Prostate gland (tissue), 2 donors: ENCODE data around the gene RHOBTB1. TPM values are rescaled to one million over a fixed set of nuclear protein-coding genes. Genes with fewer than 3 reads are reported as not detected.

Source experiments
- DNase-seq: peaks from one replicate; pipeline ENCODE4 v3.0.0-alpha.2; 2019; ENCODE audit warnings: low spot score
- H3K27ac ChIP-seq, 2 donors: fragments of 200-600 bp; sonication (generic); 2 replicates each; pipeline ENCODE4 v1.5.1; 2017 to 2019
- H3K27me3 ChIP-seq: fragments of 200-600 bp; sonication (generic); replicated peaks from 2 replicates; pipeline ENCODE4 v1.5.1; 2019; ENCODE audit not compliant: insufficient read depth
- H3K36me3 ChIP-seq, 2 donors: fragments of 200-600 bp; sonication (generic); 1 replicate in 1 of 2; 2 replicates in 1 of 2; pipeline versions ENCODE4 v1.5.1 to v1.8.1; 2017 to 2019
- H3K4me1 ChIP-seq: fragments of 200-600 bp; sonication (generic); replicated peaks from 2 replicates; pipeline ENCODE4 v1.5.1; 2019
- H3K4me3 ChIP-seq, 2 donors: fragments of 200-600 bp; sonication (generic); 2 replicates each; pipeline ENCODE4 v1.5.1; 2017 to 2019
- H3K9me3 ChIP-seq: fragments of 200-600 bp; sonication (generic); 2 replicates; pipeline ENCODE4 v1.5.1; 2017
- POLR2A ChIP-seq: fragments of 450-650 bp; IDR thresholded peaks from one replicate; pipeline ENCODE4 v1.6.1; 2016; ENCODE audit warnings: antibody characterized with exemption, mild to moderate bottlenecking
- POLR2AphosphoS5 ChIP-seq: sonication (generic); formaldehyde crosslinking; IDR thresholded peaks from one replicate; pipeline ENCODE4 v1.6.1; 2017; ENCODE audit warnings: antibody characterized with exemption
- WGBS: methylation state at CpG from one replicate; pipeline ENCODE4 v1.1.5; 2018; 5-methylcytosine and 5-hydroxymethylcytosine counted together
- intact Hi-C: fragments of 100-400 bp; cut with DNase I; formaldehyde crosslinking; loops from one replicate; pipeline ENCODE4 v1.14.2; 2022
- total RNA-seq, 2 donors: library from RNA; depleted of rRNA; stranded (reverse); fragments of >200 nt; gene quantifications; one replicate each; pipeline ENCODE4 v1.1.0, GENCODE V29; 2016
- TF ChIP-seq, protein P1 (sequence below), 4 experiments: fragments of 200-600 bp in 2 of 4; fragments of 450-650 bp in 2 of 4; sonication (generic) in 2 of 4; IDR thresholded peaks; 1 replicate in 3 of 4; 2 replicates in 1 of 4; pipeline ENCODE4 v1.5.1; 2016 to 2019; ENCODE audit warnings: antibody characterized with exemption in 4 of 4, mild to moderate bottlenecking in 2 of 4, moderate library complexity in 2 of 4

RHOBTB1 gene
- total RNA-seq, 2 donors from 2014 or later = 4.9 to 28.9 TPM

DNA sequence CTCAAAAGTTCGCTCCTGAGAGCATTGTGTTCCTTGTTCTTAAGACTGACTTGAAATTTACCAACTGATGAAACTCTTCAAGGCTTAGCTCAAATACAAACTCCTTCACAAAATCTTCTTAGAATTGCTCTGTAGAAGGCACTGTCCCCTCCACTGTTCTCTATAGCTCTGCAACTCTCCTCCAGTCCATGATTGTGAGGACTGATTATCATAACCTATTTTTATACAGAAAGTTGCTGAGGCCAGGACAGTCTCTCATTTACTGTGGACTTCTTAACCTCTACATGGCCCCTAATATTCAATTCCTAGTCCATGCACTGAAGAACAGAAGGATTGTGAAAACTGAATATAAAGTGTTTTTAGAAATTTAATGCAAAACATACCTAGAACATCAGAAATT, 53.2 kb downstream of the RHOBTB1 start:
- no peak overlapping the region for H3K4me3 ChIP-seq
- no peaks in the 10 kb centered on the region for H3K4me1 ChIP-seq
- no peak for TF ChIP-seq POLR2A
- no peaks in the 10 kb centered on the region for H3K27me3 ChIP-seq
- no peaks in the 10 kb centered on the region for H3K36me3 ChIP-seq
- WGBS = 90% methylated on average over 1 of the region's 1 CpG
- no peaks in the 10 kb centered on the region for H3K9me3 ChIP-seq
- intact Hi-C loops = no loop called here
- H3K27ac ChIP-seq = no peak overlapping the region
- DNase-seq = no peak

DNA sequence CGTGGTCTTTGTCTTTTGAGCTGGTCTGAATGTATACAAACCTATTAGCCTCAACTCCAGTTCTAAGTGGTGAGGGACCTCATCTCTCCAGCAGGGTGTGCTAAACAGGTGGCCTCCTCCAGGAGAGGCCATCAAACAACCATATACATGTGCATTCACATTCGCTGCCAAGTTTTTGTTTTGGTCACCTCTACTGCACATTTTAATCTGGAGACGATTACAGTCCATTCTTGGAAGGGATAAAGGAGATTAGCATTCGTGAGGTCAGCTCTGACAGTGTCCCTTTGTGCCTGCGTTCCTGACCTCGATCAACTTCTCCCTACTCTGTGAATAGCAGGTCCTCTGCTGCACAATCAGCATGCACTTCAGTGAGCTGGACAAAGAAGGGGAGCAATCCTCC, 60.8 kb downstream of the RHOBTB1 start:
- H3K4me3 ChIP-seq = no peak overlapping the region
- no peaks in the 10 kb centered on the region for H3K27me3 ChIP-seq
- H3K27ac ChIP-seq = no peak overlapping the region
- 88% methylated on average over 6 of the region's 6 CpGs for WGBS
- H3K4me1 ChIP-seq = no peaks in the 10 kb centered on the region
- intact Hi-C loops = no loop called here
- TF ChIP-seq POLR2AphosphoS5 = no peak
- no peak for TF ChIP-seq POLR2A
- TF ChIP-seq, protein P1, sequence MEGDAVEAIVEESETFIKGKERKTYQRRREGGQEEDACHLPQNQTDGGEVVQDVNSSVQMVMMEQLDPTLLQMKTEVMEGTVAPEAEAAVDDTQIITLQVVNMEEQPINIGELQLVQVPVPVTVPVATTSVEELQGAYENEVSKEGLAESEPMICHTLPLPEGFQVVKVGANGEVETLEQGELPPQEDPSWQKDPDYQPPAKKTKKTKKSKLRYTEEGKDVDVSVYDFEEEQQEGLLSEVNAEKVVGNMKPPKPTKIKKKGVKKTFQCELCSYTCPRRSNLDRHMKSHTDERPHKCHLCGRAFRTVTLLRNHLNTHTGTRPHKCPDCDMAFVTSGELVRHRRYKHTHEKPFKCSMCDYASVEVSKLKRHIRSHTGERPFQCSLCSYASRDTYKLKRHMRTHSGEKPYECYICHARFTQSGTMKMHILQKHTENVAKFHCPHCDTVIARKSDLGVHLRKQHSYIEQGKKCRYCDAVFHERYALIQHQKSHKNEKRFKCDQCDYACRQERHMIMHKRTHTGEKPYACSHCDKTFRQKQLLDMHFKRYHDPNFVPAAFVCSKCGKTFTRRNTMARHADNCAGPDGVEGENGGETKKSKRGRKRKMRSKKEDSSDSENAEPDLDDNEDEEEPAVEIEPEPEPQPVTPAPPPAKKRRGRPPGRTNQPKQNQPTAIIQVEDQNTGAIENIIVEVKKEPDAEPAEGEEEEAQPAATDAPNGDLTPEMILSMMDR (IDR thresholded peaks at IDR 0.05) = peak in 2 of 4 experiments; percentile 9 to 15
- H3K36me3 ChIP-seq = no peaks in the 10 kb centered on the region
- no peaks in the 10 kb centered on the region for H3K9me3 ChIP-seq
- no peak for DNase-seq

DNA sequence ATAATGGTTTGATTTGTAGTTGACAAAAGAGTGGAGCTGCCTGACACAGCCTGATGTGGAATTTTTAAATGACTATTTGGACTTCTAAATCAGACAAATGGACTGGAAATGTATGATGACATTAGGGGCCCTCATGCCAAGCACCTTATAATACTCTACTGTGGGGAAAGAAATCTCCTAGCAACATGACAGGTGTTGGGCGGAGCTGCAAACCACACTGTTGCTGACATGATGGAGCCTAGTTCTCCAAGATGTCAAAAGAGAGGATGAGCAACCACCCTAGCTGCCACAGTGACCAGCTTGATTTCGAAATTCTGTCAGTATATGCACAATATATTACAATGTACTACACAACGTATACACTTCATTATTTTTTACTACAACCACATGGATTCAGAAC, 65.8 kb downstream of the RHOBTB1 start:
- no peaks in the 10 kb centered on the region for H3K27me3 ChIP-seq
- no peak for DNase-seq
- H3K36me3 ChIP-seq = no peaks in the 10 kb centered on the region
- H3K9me3 ChIP-seq = no peaks in the 10 kb centered on the region
- H3K4me1 ChIP-seq = no peaks in the 10 kb centered on the region
- WGBS = 94% methylated on average over 3 of the region's 3 CpGs
- H3K4me3 ChIP-seq = no peak overlapping the region
- TF ChIP-seq POLR2A (no peak), POLR2AphosphoS5 (no peak)
- TF ChIP-seq, protein P1 (IDR thresholded peaks at IDR 0.05) = no peak
- H3K27ac ChIP-seq = no peak overlapping the region
- intact Hi-C loops = no loop called here

DNA sequence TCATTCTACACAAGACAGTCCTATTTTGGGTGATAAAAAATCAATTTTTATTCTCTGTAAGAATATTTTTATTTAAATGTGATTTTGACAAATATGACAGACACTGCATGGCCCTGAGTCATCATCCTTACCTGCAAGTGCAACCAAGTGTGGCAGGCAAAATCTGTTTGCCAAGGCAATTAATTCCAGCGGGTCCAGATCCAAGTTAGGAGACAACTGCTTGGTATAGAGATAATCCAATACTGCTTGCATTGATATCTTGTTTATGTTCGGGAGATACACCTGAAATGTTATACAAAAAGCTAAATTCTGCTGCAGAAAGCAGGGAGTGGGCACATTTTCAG, 66.2 kb downstream of the RHOBTB1 start:
- Histone ChIP-seq H3K4me3 (no peak overlapping the region), H3K27me3 (no peaks in the 10 kb centered on the region), H3K9me3 (no peaks in the 10 kb centered on the region), H3K4me1 (no peaks in the 10 kb centered on the region), H3K27ac (no peak overlapping the region), H3K36me3 (no peaks in the 10 kb centered on the region)
- intact Hi-C loops = no loop called here
- 75% methylated on average over 2 of the region's 2 CpGs for WGBS
- TF ChIP-seq POLR2AphosphoS5 (no peak), POLR2A (no peak)
- TF ChIP-seq, protein P1 (IDR thresholded peaks at IDR 0.05) = no peak
- no peak for DNase-seq

DNA sequence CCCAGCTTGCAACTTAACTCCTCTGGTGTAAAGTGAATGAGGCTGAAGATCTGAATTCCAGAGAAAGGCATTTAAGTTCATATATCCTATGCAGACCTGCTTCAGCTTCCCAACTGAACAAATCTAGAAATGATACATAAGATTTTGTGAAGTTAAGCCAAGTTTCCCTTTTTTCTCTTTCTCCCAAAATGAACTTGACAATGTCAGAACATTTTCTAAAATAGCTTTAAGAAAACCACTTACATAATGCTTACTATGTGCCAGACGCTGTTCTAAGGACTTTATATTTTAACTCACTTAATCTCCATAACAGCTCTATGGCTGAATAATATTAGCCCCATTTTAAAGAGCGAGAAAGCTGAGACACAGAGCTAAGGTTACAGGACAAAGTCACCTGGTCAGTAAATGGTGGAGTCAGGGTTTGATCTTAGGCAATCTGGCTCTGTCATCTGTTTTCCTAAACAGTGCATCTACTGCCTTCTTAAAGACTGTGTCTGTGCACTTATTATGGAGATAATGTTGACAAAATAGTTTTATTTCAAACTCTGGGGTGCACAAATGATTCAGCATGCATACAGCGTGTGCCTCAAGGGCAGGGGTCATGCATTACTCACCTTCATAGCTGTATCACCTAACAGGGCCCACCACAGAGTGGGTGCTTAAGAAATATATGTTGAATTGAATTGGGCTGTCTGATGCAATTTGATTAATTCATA, 66.8 kb downstream of the RHOBTB1 start:
- H3K9me3 ChIP-seq = no peaks in the 10 kb centered on the region
- intact Hi-C loops = no loop called here
- H3K4me1 ChIP-seq = no peaks in the 10 kb centered on the region
- WGBS = 90% methylated on average over 3 of the region's 3 CpGs
- no peak overlapping the region for H3K27ac ChIP-seq
- H3K27me3 ChIP-seq = no peaks in the 10 kb centered on the region
- no peaks in the 10 kb centered on the region for H3K36me3 ChIP-seq
- DNase-seq = no peak
- TF ChIP-seq POLR2A (no peak), POLR2AphosphoS5 (no peak)
- TF ChIP-seq, protein P1 (IDR thresholded peaks at IDR 0.05) = no peak
- no peak overlapping the region for H3K4me3 ChIP-seq
